Measurements from ENCODE around the gene REEP3. TPM values are rescaled to one million over a fixed set of nuclear protein-coding genes. Genes with fewer than 3 reads are reported as not detected.
A peak's percentile ranks its signal among the peaks of the same experiment; 100 is the strongest.
"Not testable (repeated sequence)": the region's sequence is repeated elsewhere in the genome, so short reads cannot be mapped to it uniquely, and the experiment has no call there.

REEP3 gene
- polyA plus RNA-seq (ENCODE audit: insufficient read length in 10 of 10), result 10 to 100 TPM; 15.2 to 21.5 (median 18.2) TPM
- long read RNA-seq, donor 1, full-length matches to known transcripts, result 3 of 3 reads
- long read RNA-seq, donor 1, partial matches to known transcripts, result 0 of 3 reads
- long read RNA-seq, donor 1, other reads (novel, unspliced or antisense), result 0 of 3 reads
- long read RNA-seq, donor 2, full-length matches to known transcripts, result 2 of 2 reads
- long read RNA-seq, donor 2, partial matches to known transcripts, result 0 of 2 reads
- long read RNA-seq, donor 2, other reads (novel, unspliced or antisense), result 0 of 2 reads
- long read RNA-seq, donor 3, result 0 reads
- long read RNA-seq, donor 4, partial matches to known transcripts, result 21 of 21 reads
- long read RNA-seq, donor 4, other reads (novel, unspliced or antisense), result 0 of 21 reads
- long read RNA-seq, donor 5, full-length matches to known transcripts, result 1 of 6 reads
- long read RNA-seq, donor 5, partial matches to known transcripts, result 5 of 6 reads
- long read RNA-seq, donor 5, other reads (novel, unspliced or antisense), result 0 of 6 reads
- long read RNA-seq, donor 6, full-length matches to known transcripts, result 1 of 1 reads
- long read RNA-seq, donor 6, partial matches to known transcripts, result 0 of 1 reads
- long read RNA-seq, donor 6, other reads (novel, unspliced or antisense), result 0 of 1 reads
- long read RNA-seq, donor 7, full-length matches to known transcripts, result 3 of 3 reads
- long read RNA-seq, donor 7, partial matches to known transcripts, result 0 of 3 reads
- long read RNA-seq, donor 7, other reads (novel, unspliced or antisense), result 0 of 3 reads
- long read RNA-seq, donor 8, result 0 reads
- long read RNA-seq, donor 9, result 0 reads

GRCh38 chr10:63520500-63521415 lies at the start of gene REEP3:
Gene REEP3 (plus strand): TSS chr10:63521401. CDS start chr10:63521546, 145 bp downstream.
- peak; percentile 26 to 83 (median 65) for DNase-seq

GRCh38 chr10:63474488-63474887 lies 46.7 kb upstream of the REEP3 start:
- DNase-seq, result no peak

- no peak for DNase-seq
These were observed 43.3 kb upstream of the REEP3 start for GRCh38 chr10:63477927-63478326.

DNA sequence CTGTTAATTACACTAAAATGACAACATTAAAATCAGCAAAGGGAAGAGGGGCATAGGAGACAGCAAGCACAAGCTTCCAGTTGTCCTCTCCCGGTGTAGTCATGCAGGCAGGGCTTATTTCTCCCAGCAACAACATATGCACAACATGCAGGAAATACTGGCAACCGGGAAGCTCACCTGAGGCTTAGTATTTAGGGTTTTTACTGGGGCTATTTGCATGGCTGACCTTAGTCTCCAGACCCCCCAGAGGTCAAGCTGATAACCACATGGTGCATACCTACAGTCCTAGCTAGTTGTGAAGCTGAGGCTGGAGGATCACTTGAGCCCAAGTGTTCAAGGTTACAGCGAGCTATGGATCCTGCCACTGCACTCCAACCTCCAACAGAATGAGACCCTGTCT lies 42.6 kb upstream of the REEP3 start:
- DNase-seq, result no peak

DNA sequence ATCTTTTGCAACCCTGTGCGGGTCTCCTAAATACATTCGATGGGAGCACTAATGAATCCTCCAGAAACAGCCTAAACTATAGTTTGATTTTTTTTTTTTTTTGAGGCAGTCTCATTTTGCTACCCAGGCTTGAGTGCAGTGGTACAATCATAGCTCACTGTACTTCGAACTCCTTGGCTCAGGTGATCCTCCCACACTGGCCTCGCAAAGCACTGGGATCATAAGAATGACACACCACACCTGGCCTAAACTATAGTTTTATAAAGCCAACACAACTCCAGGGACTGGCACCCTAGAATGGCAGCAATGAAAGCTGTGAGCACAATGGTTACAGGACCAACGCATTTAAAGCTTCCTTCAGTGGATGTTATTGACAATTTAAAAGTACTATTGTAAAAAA lies 41.0 kb upstream of the REEP3 start:
- DNase-seq, result no peak

DNA sequence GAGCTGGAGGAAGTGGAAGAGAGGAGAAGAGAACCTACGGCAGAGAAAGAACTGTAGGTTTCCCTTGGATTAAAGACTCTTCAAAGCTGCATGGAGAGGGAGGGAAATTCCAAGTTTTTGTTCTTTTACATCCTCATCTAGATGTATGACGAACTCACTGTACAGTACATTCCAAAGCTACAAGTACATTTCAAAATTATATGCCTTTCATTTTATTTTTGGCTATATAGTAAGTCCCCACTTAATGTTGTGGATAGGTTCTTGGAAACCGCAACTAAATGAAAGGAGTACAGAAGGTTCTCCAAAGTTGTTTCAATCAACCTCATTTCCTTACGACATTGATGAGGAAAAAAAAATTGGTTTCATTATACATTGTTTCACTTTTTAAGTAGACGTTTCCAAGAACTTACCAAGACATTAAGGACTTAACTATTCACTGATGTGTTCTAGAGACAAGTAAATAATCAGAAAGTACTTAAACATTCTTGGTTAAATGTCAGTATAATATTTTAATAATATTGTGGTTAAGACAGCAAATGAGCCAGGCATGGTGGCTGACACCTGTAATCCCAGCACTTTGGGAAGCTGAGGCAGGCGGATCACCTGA lies 39.3 kb upstream of the REEP3 start:
- no peak for DNase-seq

GRCh38 chr10:63483983-63484382 lies 37.2 kb upstream of the REEP3 start:
- no peak for DNase-seq

DNA sequence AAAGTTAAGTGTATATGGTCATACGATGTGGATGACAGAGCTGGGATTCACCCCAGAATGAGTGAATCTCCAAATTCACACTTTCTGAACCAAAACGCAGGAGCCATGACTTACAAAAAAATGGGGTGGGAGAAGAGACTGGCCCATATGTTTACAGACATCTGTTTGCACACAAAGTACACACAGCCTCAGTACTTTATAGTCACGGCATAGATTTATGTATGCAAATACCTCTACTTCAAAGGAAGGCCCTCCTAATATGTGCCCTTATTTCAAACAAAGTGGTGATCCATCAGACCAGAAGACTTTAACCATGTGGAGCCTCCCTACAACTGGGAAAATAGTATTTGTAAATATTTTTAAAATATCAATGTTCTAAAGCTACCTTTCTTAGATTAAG lies 33.2 kb upstream of the REEP3 start:
- DNase-seq, result no peak

DNA sequence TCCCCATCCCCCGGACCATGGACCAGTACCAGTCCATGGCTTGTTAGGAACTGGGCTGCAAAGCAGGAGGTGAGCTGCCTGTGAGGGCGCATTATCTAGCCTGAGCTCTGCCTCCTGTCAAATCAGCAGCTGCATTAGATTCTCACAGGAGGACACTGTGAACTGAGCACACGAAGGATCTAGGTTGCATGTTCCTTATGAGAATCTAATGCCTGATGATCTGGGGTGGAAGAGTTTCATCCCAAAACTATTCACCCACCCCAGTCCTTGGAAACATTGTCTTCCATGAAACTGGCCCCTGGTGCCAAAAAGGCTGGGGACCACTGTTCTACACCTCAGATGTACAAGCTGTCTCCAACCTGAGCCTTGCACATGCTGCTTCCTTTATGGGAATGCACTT lies 31.4 kb upstream of the REEP3 start:
- DNase-seq, result no peak

- peak; percentile 72 to 91 (median 81) for DNase-seq
These were observed 29.4 kb upstream of the REEP3 start for GRCh38 chr10:63491588-63492316.

- DNase-seq, result not testable (repeated sequence)
These were observed 28.9 kb upstream of the REEP3 start for GRCh38 chr10:63492317-63492690.

- DNase-seq, result no peak
These were observed 28.2 kb upstream of the REEP3 start for GRCh38 chr10:63493004-63493403.

DNA sequence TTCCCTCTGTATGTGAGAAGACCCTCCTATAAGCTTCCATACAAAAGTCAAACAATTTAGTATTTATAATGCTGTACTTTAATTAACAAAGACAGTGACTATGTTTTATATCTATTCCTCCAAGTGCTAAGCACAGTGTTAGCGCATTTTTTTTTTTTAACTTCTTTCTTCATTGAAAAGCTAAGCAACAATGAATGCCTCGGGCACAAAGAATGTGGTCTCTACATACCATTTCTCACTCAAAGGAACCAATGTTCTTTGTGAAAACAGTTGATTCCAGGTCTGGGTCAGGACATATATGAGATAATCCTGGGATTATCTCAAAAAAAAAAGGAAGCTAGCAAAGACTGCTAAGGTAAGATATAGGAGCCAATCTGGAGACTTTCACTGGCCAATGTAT lies 26.2 kb upstream of the REEP3 start:
- no peak for DNase-seq

DNA sequence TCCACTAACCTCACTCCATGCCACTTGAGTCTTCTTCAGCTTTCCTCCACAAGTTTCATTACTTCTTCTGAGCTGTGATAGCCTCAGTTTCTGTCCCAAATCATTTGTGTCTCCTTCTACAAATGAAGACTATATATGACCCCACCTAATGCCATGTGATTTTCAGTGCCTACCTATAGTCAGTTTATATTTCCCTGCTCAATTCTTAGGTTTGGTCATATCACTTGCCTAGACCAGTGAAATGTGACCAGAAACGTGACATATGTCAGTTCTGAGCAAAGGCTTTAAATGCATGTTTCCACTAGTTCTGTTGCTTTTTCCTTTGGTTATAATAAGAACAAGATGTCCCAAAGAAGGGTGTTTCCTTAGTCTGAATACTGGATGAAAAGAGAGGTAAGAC lies 24.6 kb upstream of the REEP3 start:
- no peak for DNase-seq

- no peak for DNase-seq
These were observed 23.9 kb upstream of the REEP3 start for GRCh38 chr10:63497321-63497720.

- DNase-seq, result no peak
These were observed 22.5 kb upstream of the REEP3 start for GRCh38 chr10:63498665-63499064.

DNA sequence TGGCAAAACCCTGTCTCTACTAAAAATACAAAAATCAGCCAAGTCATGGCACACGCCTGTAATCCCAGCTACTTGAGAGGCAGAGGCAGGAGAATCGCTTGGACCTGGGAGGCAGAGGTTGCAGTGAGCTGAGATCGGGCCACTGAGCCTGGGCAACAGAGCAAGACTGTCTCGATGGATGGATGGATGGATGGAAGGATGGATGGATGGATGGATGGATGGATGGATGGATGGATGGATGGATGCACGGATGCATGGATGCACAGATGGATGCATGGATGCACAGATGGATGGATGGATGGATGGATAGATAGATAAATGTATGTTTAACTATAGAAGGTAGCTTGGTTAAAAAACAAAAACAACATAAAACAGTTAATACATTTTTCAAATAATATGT lies 20.6 kb upstream of the REEP3 start:
- DNase-seq, result not testable (repeated sequence)

DNA sequence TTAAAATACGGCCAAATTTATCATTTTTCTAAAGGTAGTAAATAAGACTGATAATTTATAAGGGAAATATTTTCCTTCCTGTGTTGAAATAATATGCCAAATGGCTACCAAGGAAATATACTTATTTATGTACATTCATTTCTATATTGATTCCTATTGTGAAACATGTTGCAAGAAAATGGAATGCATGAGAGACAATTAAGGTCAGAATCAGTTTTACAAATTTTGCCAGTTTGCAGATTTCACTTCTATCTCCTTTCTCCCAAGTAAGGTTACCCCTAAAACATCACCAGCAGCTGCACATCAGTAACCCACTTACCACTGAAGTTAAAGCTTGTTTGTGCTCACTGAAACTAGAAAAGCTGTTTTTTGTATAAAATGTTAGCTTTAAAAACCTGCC lies 19.2 kb upstream of the REEP3 start:
- DNase-seq, result no peak

- no peak for DNase-seq
These were observed 18.4 kb upstream of the REEP3 start for GRCh38 chr10:63502832-63503231.

- DNase-seq, result no peak
These were observed 17.8 kb upstream of the REEP3 start for GRCh38 chr10:63503395-63503794.

Measured in muscle of back (tissue), 13 donors.